GM18858 (cell line): ENCODE results near the gene DNAJC5.
"Not testable (repeated sequence)": the region's sequence is repeated elsewhere in the genome, so short reads cannot be mapped to it uniquely, and the experiment has no call there.

Experiments
- ATAC-seq: cut with Tn5 transposase; IDR thresholded peaks from one replicate; pipeline ENCODE4 v1.9.1; 2021; ENCODE audit not compliant: unreplicated experiment

The DNAJC5 gene

GRCh38 chr20:63894358-63895201, at the start of gene DNAJC5:
Gene DNAJC5 (plus strand): TSS chr20:63895126. CDS start chr20:63928346, 33,220 bp downstream.
- peak; percentile 52 for ATAC-seq

GRCh38 chr20:63846128-63846771, 48.7 kb upstream of the DNAJC5 start:
- ATAC-seq: no peak

GRCh38 chr20:63846888-63847236, 48.1 kb upstream of the DNAJC5 start:
- ATAC-seq: no peak

- no peak for ATAC-seq
These were observed 47.5 kb upstream of the DNAJC5 start for GRCh38 chr20:63847237-63848002.

GRCh38 chr20:63848003-63848911, 46.7 kb upstream of the DNAJC5 start:
- ATAC-seq: no peak

GRCh38 chr20:63850689-63851547, 44.0 kb upstream of the DNAJC5 start:
- ATAC-seq: peak; percentile 75

GRCh38 chr20:63851548-63851943, 43.4 kb upstream of the DNAJC5 start:
- not testable (repeated sequence) for ATAC-seq

- not testable (repeated sequence) for ATAC-seq
These were observed 41.2 kb upstream of the DNAJC5 start for GRCh38 chr20:63853733-63854068.

GRCh38 chr20:63854069-63854765, 40.7 kb upstream of the DNAJC5 start:
- ATAC-seq: no peak

GRCh38 chr20:63854766-63855362, 40.1 kb upstream of the DNAJC5 start:
- no peak for ATAC-seq

GRCh38 chr20:63855363-63856097, 39.4 kb upstream of the DNAJC5 start:
- ATAC-seq: no peak

- no peak for ATAC-seq
These were observed 38.8 kb upstream of the DNAJC5 start for GRCh38 chr20:63856098-63856511.

GRCh38 chr20:63857764-63858392, 37.0 kb upstream of the DNAJC5 start:
- ATAC-seq: no peak

GRCh38 chr20:63858393-63859165, 36.3 kb upstream of the DNAJC5 start:
- ATAC-seq: no peak

GRCh38 chr20:63859166-63859699, 35.7 kb upstream of the DNAJC5 start:
- ATAC-seq: no peak

- ATAC-seq: no peak
These were observed 34.4 kb upstream of the DNAJC5 start for GRCh38 chr20:63860325-63861051.
